GM18498 (cell line): ENCODE measurements around the gene EVL.
"Not testable (repeated sequence)": the region's sequence is repeated elsewhere in the genome, so short reads cannot be mapped to it uniquely, and the experiment has no call there.

ENCODE experiments used
- ATAC-seq: cut with Tn5 transposase; IDR thresholded peaks from one replicate; pipeline ENCODE4 v1.9.1; 2021; ENCODE audit warnings: mild to moderate bottlenecking, moderate library complexity; ENCODE audit not compliant: unreplicated experiment

Gene EVL

DNA sequence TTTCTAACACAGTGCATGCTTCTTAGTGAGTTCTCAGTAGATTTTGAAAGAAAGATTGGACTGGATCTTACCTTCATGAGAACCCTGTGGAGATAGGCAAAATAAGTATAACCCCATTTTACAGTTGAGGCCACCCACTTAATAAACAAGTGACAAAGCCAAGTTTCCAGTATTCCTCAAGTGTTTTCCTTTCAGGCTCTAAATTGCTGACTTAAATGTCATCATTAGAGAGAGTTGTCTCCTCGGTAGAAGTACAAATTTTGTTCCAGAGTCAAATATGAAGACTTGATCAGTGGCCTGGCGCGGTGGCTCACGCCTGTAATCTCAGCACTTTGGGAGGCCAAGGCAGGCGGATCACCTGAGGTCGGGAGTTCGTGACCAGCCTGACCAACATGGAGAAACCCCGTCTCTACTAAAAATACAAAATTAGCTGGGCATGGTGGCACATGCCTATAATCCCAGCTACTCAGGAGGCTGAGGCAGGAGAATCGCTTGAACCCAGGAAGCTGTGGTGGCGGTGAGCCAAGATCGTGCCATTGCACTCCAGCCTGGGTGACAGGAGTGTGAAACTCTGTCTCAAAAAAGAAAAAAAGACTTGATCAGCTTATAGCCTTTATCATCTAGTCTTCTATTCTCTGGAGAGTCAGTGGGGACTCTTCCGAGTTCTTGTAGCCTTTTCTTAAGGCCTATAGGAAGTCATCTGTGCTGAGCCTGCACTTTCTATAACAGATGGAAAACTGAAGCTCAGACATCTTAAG lies 708 bp upstream of the EVL start:
- not testable (repeated sequence) for ATAC-seq

GRCh38 chr14:100065942-100066574 lies 836 bp downstream of the EVL start:
- ATAC-seq = peak; percentile 41

- ATAC-seq = no peak
These were observed 1.7 kb downstream of the EVL start for GRCh38 chr14:100066962-100067361.

GRCh38 chr14:100067481-100067880 lies 2.3 kb downstream of the EVL start:
- no peak for ATAC-seq

DNA sequence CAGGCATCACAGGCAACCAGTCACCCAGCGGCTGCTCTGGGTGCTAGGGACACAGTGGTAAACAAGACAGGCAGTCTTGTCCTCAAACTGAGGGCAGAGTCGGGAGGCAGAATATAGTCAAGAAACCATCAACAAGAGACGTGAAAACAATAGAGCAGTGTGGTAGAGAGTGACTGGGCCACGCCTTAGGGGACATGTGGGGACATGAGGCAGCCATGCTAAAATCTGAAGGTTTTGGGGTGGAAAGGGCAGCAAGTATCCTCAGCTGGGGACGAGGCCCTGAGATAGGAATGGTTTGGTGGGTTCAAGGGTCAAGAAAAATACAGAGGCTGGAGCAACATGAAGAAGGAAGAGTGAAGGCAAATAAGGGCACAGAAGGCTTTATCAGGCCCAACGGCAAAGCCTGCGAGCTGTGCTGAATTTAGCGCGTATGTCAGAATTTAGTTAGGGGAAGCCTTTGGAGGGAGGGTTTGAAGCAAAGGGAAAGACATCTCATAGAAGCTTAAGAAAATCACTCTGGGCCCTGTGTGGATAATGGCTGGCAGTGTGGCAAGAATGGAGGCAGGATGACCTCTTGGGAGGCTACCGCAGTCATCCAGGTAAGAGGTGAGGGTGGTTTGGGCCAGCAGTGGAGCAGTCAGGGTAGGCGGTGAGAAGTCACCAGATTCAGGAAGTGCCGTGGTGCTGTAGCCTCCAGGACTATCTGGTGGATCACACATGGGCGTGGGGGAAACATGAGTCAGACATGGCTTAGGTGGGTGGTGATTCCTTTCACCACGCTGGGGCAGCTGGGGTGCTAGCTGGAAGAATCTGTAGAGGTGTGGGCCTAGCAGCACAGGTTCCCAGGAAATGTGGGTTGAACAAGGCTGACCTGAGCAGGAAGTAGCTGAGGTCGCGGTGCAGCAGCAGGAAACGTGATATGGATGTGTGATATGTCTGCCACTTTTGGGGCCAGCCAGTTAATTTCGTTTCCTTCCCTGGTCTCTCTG lies 3.0 kb downstream of the EVL start:
- peak; percentile 37 for ATAC-seq

DNA sequence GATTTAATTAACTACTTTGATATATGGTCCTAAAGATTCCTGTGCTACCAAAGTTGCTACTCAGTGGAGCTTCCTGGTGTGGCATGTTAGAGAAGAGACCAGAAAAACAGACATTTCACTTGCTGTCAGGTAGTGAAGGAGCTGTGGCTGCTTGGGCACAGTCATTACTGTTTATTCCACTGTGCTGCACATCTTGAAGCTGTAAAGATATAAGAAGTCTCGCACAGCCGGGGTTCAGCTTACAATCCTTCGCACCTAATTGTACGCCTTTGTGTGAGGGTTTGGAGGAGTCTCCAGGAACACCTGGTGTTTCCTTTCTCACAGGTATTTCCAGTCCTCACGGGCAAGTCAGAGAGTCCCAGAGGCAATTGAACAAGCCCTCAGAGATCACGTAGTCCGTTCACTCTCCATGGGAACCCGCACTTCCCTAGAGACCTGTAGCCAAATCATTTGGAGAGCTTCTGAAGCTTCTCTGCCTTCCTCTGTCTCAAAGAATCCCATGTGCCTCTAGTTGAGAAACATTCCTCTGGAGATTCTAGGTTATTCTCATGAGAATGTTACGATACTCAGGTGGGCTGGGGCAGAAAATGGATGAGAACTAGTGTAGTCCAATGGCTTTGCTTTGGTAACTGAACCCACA lies 4.1 kb downstream of the EVL start:
- ATAC-seq = no peak

DNA sequence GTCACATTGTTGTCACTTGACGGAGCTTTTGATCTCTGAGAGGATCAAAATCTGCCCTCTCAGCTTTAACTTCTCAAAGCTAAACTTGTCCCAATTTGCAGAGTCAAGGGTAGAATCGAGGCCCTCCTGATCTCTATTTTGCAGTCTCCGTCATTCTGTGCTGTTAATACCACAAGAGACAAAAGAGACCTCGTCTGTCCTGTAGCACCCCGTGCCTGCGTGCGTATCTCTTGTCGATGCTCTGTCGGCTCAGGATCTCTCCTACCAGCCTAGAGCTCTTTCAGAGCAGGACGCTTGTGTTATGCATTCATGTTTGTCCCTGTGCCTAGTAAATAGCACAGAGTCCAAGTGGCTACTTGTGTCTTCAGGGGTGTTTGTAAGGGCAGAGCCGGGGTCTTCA lies 5.1 kb downstream of the EVL start:
- no peak for ATAC-seq

- ATAC-seq = no peak
These were observed 6.3 kb downstream of the EVL start for GRCh38 chr14:100071545-100071944.

DNA sequence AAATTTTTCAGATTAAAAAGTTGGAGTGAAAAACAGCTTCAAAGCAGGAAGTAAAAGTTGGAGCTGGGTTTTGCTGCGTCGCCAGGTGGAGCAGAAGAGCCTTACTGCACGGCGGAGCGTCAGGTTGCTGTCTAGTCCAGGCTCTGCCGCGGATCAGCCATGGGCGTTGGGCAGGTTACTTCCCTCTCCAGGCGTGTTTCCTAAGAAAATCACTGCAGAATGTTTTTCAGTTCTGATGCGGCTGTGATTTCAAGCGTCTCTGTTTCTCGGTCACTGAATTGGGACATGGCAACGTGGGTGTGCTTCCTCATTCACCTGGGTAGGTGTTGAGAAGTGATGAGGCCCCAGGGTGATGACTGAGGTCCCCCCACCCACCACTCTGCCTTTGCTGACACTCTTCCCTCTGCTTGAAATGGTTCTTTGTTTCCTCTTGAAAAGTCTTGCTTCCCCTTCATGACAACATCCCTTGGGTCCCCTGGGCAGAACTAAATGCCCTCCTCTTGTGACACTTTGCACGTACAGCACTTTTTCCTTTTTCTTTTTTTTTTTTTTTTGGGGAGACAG lies 7.6 kb downstream of the EVL start:
- ATAC-seq = no peak

- no peak for ATAC-seq
These were observed 8.6 kb downstream of the EVL start for GRCh38 chr14:100073576-100074430.

- ATAC-seq = no peak
These were observed 9.3 kb downstream of the EVL start for GRCh38 chr14:100074431-100075100.

GRCh38 chr14:100075681-100076080 lies 10.5 kb downstream of the EVL start:
- no peak for ATAC-seq

DNA sequence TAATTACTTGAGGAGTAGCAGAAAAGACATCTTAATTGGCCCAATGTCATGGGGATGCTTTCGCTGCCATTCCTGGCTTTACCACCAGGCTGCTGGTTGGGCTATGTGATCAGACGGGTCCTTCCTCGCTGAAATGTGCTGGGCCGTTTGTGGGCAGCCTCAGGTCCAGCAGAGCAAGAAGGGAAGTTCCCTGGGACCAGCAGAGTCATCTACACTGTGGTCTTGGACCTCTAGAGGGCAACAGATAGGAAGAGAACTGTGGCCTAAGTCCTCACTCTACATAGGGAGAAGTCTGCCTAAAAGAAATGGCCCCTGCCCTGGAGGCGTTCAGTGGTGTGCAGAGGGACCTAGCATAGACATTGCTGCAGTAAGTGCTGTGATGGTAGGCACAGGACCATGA lies 10.9 kb downstream of the EVL start:
- peak; percentile 31 for ATAC-seq

- ATAC-seq = no peak
These were observed 11.4 kb downstream of the EVL start for GRCh38 chr14:100076606-100077005.

DNA sequence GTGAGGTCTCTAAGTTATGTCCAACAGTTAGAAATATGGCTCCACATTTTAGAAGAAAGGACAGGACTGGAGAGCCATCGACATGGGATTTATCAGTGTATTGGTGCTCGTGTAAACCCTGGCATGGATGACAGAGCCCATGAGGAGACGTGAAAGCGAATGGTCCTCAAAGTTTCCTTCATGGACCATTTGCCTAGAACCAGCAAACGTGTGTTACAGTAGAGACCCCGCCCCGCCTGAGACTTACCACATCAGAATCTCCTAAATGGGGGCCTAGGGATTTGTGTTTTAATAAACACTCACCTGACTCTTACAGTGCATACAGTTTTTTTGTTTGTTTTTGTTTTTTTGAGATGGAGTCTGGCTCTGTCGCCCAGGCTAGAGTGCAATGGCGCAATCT lies 12.2 kb downstream of the EVL start:
- no peak for ATAC-seq

DNA sequence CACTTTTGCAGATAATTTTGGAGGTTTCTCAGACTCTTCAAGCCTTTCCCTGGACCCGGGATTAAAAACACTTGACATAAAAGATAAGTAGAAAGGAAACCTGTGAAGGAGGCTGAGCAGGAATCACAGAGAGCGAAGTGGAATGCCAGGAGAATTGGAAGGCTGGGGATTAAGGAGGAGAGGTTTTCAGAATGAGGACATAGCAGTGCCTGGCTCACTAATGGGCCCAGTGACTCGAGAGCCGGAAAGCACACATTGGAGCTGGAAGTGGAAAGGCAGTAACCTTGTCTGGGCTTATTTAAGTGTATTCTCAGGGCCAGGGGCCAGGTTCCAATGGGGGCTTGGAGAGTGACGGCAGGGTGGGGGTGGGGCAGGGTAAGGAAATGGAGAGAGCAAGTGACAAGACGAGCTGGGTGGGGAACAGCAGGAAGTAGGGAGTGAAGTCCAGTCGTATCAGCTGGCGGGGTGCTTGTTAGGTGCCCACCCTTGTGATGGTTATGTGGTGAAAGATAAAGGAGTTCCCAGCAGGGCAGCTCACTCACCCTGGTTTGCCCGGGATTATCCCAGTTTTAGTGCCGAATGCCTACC lies 13.1 kb downstream of the EVL start:
- no peak for ATAC-seq

GRCh38 chr14:100078997-100079725 lies 13.9 kb downstream of the EVL start:
- peak; percentile 76 for ATAC-seq

- ATAC-seq = no peak
These were observed 14.4 kb downstream of the EVL start for GRCh38 chr14:100079726-100080005.
